ENCODE measurements around the gene EXOC4.
"Not testable (repeated sequence)": the region's sequence is repeated elsewhere in the genome, so short reads cannot be mapped to it uniquely, and the experiment has no call there.

DNA sequence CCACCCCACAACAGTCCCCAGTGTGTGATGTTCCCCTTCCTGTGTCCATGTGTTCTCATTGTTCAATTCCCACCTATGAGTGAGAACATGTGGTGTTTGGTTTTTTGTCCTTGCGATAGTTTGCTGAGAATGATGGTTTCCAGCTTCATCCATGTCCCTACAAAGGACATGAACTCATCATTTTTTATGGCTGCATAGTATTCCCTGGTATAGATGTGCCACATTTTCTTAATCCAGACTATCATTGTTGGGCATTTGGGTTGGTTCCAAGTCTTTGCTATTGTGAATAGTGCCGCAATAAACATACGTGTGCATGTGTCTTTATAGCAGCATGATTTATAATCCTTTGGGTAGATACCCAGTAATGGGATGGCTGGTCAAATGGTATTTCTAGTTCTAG is 26.1 kb downstream of the EXOC4 start:
- TF ChIP-seq, protein P1, sequence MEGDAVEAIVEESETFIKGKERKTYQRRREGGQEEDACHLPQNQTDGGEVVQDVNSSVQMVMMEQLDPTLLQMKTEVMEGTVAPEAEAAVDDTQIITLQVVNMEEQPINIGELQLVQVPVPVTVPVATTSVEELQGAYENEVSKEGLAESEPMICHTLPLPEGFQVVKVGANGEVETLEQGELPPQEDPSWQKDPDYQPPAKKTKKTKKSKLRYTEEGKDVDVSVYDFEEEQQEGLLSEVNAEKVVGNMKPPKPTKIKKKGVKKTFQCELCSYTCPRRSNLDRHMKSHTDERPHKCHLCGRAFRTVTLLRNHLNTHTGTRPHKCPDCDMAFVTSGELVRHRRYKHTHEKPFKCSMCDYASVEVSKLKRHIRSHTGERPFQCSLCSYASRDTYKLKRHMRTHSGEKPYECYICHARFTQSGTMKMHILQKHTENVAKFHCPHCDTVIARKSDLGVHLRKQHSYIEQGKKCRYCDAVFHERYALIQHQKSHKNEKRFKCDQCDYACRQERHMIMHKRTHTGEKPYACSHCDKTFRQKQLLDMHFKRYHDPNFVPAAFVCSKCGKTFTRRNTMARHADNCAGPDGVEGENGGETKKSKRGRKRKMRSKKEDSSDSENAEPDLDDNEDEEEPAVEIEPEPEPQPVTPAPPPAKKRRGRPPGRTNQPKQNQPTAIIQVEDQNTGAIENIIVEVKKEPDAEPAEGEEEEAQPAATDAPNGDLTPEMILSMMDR (IDR thresholded peaks at IDR 0.05): not testable (repeated sequence)
- TF ChIP-seq POLR2A, POLR2AphosphoS5 (IDR thresholded peaks at IDR 0.05): not testable (repeated sequence)
